ENCODE measurements around the gene GNB4. TPM values are rescaled to one million over a fixed set of nuclear protein-coding genes. Genes with fewer than 3 reads are reported as not detected.

Gene GNB4
- total and polyA plus RNA-seq, 2 of the 8 experiments (the other 6 are each of a cell fraction or from before 2014, with no cell fraction given) = 13.4 to 29.2 TPM

GRCh38 chr3:179428876-179429548 lies 22.3 kb downstream of the GNB4 start:
- no peak overlapping the region for H3K9ac ChIP-seq (replicated peaks in 1 of 4; ENCODE audit: extremely low read depth in 1 of 4, low read depth in 3 of 4, low read length in 3 of 4)
- no peak overlapping the region; the same call in 1 of the 2 replicates for H4K8ac ChIP-seq (ENCODE audit: extremely low read depth, insufficient read depth, low read length)
- H3K4me3 ChIP-seq (ENCODE audit: extremely low read depth in 1 of 4, insufficient read depth in 2 of 4, low read depth in 3 of 4, low read length in 4 of 4) = no peak overlapping the region
- H3K9me3 ChIP-seq (ENCODE audit: insufficient read depth in 2 of 2, low read depth in 1 of 2, low read length in 1 of 2) = no peaks in the 10 kb centered on the region
- H3K14ac ChIP-seq (ENCODE audit: insufficient read length) = no peak overlapping the region
- no peak overlapping the region for H3K18ac ChIP-seq (ENCODE audit: extremely low read depth, low read length)
- no peak overlapping the region; the same call in 1 of the 2 replicates for H2BK5ac ChIP-seq (ENCODE audit: low read depth, low read length)
- no peaks in the 10 kb centered on the region for H3K27me3 ChIP-seq (replicated peaks in 1 of 4; ENCODE audit: control insufficient read depth in 3 of 4, extremely low read depth in 1 of 4, insufficient read depth in 3 of 4, low read length in 3 of 4)
- WGBS, 2 experiments (ENCODE audit: extremely low coverage in 1 of 2, insufficient coverage in 1 of 2, insufficient read length in 1 of 2, insufficient replicate concordance in 2 of 2, low coverage in 1 of 2, low lambda C conversion rate in 2 of 2, missing lambda C conversion rate in 1 of 2) = 91% methylated on average over 8 of the region's 8 CpGs; no CpG with 5 or more reads in 1 of the 2 experiments
- H3K79me2 ChIP-seq (ENCODE audit: control insufficient read depth in 1 of 2, insufficient read depth in 2 of 2, low read length in 2 of 2) = 0 out of 4 replicates have a peak, but pooled peaks cover 0 to 2% of the 10 kb centered on the region in 2 experiments
- no peaks in the 10 kb centered on the region; a peak in 1 of 8 replicates for H3K36me3 ChIP-seq (ENCODE audit: control insufficient read depth in 2 of 4, insufficient read depth in 4 of 4, low read length in 3 of 4)
- POLR2A ChIA-PET (ENCODE audit: partially characterized antibody) = interaction anchor here (1.0 to 1.5 kb wide), 2 partner anchors 10 to 16 kb away, joined by 3 to 5 read pairs; no protein-coding TSS in a partner anchor
- H4K91ac ChIP-seq (replicated peaks; ENCODE audit: insufficient read length, low read length) = no peak overlapping the region
- H3K4me2 ChIP-seq (ENCODE audit: insufficient read depth in 1 of 2, low read depth in 2 of 2, low read length in 2 of 2) = no peak overlapping the region
- H2BK20ac ChIP-seq (ENCODE audit: low read length) = 0 out of 2 replicates have a peak overlapping the region, but pooled peaks have one; percentile 18
- DNase-seq (ENCODE audit: low read depth in 1 of 2, low spot score in 2 of 2) (no peak), FAIRE-seq (no peak)
- H2AK5ac ChIP-seq (ENCODE audit: low read depth, low read length) = no peak overlapping the region
- no peak overlapping the region for H2BK120ac ChIP-seq (replicated peaks; ENCODE audit: low read depth, low read length)
- no peaks in the 10 kb centered on the region for H3K4me1 ChIP-seq (replicated peaks in 1 of 4; ENCODE audit: control insufficient read depth in 3 of 4, insufficient read depth in 4 of 4, low read length in 3 of 4)
- H2BK15ac ChIP-seq (ENCODE audit: low read length) = no peak overlapping the region
- H3K27ac ChIP-seq (ENCODE audit: low read depth, low read length) = no peak overlapping the region
- H4K20me1 ChIP-seq (replicated peaks in 1 of 2; ENCODE audit: control insufficient read depth in 1 of 2, insufficient read depth in 2 of 2, low read length in 2 of 2) = no peaks in the 10 kb centered on the region
- no peaks in the 10 kb centered on the region for H3K23me2 ChIP-seq (ENCODE audit: low read depth, low read length)
- no peak overlapping the region for H3K23ac ChIP-seq (ENCODE audit: insufficient read length)
- H4K5ac ChIP-seq (ENCODE audit: insufficient read length, low read depth, low read length) = no peak overlapping the region
- H3K79me1 ChIP-seq (ENCODE audit: low read depth, low read length) = no peaks in the 10 kb centered on the region; the same call in 1 of the 2 replicates
- CTCF ChIA-PET (ENCODE audit: partially characterized antibody) = interaction anchor here (0.8 to 1.1 kb wide), 2 partner anchors 116 to 129 kb away, joined by 3 to 7 read pairs; no protein-coding TSS in a partner anchor
- H3K56ac ChIP-seq (replicated peaks; ENCODE audit: insufficient read length, low read depth, low read length) = no peak overlapping the region
- TF ChIP-seq SP2 (IDR thresholded peaks at IDR 0.05; ENCODE audit: low read length) = no peak
- TF ChIP-seq SRF (IDR thresholded peaks at IDR 0.05; ENCODE audit: low read depth, low read length) = no peak
- no peak for TF ChIP-seq CBX5 (IDR thresholded peaks at IDR 0.05; ENCODE audit: low read depth, low read length)
- TF ChIP-seq CBX8 (IDR thresholded peaks at IDR 0.05; ENCODE audit: borderline replicate concordance, low read depth, low read length) = no peak
- TF ChIP-seq RNF2 (IDR thresholded peaks at IDR 0.05; ENCODE audit: borderline replicate concordance, low read depth, low read length, missing control alignments, poor library complexity, severe bottlenecking) = no peak
- H2AFZ ChIP-seq (ENCODE audit: low read length) = no peak overlapping the region
- H2BK12ac ChIP-seq (ENCODE audit: low read depth, low read length) = no peak overlapping the region
- H3K4ac ChIP-seq (replicated peaks; ENCODE audit: insufficient read length, low read depth, low read length) = no peak overlapping the region

All from H1 (cell line).